ENCODE data around the gene MT1B. TPM values are rescaled to one million over a fixed set of nuclear protein-coding genes. Genes with fewer than 3 reads are reported as not detected.

MT1B gene
- total and polyA plus RNA-seq, 2 of the 13 experiments (the other 11 are each of a cell fraction or from before 2014, with no cell fraction given) = 0.89 TPM; not detected in 1

DNA sequence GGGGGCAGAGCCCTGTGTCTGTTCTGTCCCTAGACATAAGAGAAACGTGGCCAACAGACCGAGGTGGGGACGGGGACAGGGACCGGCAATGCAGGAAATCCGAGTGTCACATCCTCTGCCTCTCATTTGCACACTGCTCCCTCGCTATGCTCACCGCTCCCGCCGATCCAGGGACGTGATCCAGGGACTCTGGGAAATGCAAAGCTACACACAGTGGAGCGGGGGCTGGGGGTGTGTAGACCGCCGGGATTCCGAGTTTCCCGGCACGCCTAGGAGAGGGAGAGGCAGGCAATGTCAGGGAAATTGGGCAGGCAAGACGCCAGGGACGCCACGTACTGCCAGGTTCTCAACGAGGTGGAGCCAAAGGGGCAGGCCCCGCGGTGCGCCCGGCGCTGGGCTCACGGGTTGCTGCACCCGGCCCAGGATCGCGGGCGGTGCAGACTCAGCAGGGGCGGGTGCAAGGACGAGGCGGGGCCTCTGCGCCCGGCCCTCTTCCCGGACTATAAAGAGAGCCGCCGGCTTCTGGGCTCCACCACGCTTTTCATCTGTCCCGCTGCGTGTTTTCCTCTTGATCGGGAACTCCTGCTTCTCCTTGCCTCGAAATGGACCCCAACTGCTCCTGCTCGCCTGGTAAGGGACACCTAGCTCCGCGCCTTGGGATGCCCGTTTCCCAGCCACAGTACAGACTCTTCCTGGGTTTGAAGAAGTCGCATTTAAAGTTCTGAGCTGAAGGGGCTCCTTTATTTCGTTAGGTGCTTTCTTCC lies 30.4 kb downstream of the MT1B start, which contains the start of gene MT1X (continued):
- TF ChIP-seq MNT (IDR thresholded peaks at IDR 0.05) (no peak), PRMT3 (CRISPR knock-in tag; IDR thresholded peaks at IDR 0.05; ENCODE audit: borderline replicate concordance, low read depth) (no peak), ZNF136 (CRISPR knock-in tag; IDR thresholded peaks at IDR 0.05; ENCODE audit: low read depth) (no peak), NFYB (CRISPR knock-in tag; IDR thresholded peaks at IDR 0.05) (no peak; the same call in 1 of the 2 replicates), RORA (CRISPR knock-in tag; IDR thresholded peaks at IDR 0.05) (no peak), ZNF780A (CRISPR knock-in tag; IDR thresholded peaks at IDR 0.05) (no peak), ASH2L (IDR thresholded peaks at IDR 0.05; ENCODE audit: insufficient read length, low read depth, low read length) (peak; percentile 68), SRY (CRISPR knock-in tag; IDR thresholded peaks at IDR 0.05) (peak; percentile 57; the same call in 1 of the 2 replicates), ATRX (CRISPR knock-in tag; IDR thresholded peaks at IDR 0.05; ENCODE audit: borderline replicate concordance) (no peak), CC2D1A (CRISPR knock-in tag; IDR thresholded peaks at IDR 0.05) (peak; percentile 88; the same call in 1 of the 2 replicates), ZNF704 (CRISPR knock-in tag; IDR thresholded peaks at IDR 0.05; ENCODE audit: borderline replicate concordance) (peak; percentile 88; the same call in 1 of the 2 replicates), ZNF232 (CRISPR knock-in tag; IDR thresholded peaks at IDR 0.05; ENCODE audit: borderline replicate concordance) (0 out of 2 replicates have a peak, but pooled peaks have one; percentile 67), NFRKB (IDR thresholded peaks at IDR 0.05) (no peak), ZNF143 (CRISPR knock-in tag; IDR thresholded peaks at IDR 0.05) (peak; percentile 63), ZNF260 (CRISPR knock-in tag; IDR thresholded peaks at IDR 0.05; ENCODE audit: borderline replicate concordance, low read depth) (no peak), NCOA1 (CRISPR knock-in tag; IDR thresholded peaks at IDR 0.05) (0 out of 2 replicates have a peak, but pooled peaks have one; percentile 67), SKI (IDR thresholded peaks at IDR 0.05; ENCODE audit: partially characterized antibody) (no peak), STAG1 (CRISPR knock-in tag; IDR thresholded peaks at IDR 0.05) (no peak)
- TF ChIP-seq, protein P1, sequence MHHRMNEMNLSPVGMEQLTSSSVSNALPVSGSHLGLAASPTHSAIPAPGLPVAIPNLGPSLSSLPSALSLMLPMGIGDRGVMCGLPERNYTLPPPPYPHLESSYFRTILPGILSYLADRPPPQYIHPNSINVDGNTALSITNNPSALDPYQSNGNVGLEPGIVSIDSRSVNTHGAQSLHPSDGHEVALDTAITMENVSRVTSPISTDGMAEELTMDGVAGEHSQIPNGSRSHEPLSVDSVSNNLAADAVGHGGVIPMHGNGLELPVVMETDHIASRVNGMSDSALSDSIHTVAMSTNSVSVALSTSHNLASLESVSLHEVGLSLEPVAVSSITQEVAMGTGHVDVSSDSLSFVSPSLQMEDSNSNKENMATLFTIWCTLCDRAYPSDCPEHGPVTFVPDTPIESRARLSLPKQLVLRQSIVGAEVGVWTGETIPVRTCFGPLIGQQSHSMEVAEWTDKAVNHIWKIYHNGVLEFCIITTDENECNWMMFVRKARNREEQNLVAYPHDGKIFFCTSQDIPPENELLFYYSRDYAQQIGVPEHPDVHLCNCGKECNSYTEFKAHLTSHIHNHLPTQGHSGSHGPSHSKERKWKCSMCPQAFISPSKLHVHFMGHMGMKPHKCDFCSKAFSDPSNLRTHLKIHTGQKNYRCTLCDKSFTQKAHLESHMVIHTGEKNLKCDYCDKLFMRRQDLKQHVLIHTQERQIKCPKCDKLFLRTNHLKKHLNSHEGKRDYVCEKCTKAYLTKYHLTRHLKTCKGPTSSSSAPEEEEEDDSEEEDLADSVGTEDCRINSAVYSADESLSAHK (CRISPR knock-in tag; IDR thresholded peaks at IDR 0.05; ENCODE audit: borderline replicate concordance) = no peak
